ENCODE data around the gene ADGRB2. TPM values are rescaled to one million over a fixed set of nuclear protein-coding genes. Genes with fewer than 3 reads are reported as not detected.

The ADGRB2 gene
- total RNA-seq, 1 donor from 2014 or later, result not detected

GRCh38 chr1:31688233-31688918, 75.8 kb downstream of the ADGRB2 start:
- DNase-seq (ENCODE audit: low spot score) (no peak), ATAC-seq (no peak)

- DNase-seq (ENCODE audit: low spot score) (no peak), ATAC-seq (no peak)
Measured at GRCh38 chr1:31687601-31688000, 76.5 kb downstream of the ADGRB2 start.

GRCh38 chr1:31685795-31686194, 78.3 kb downstream of the ADGRB2 start:
- DNase-seq (ENCODE audit: low spot score), result no peak

GRCh38 chr1:31683997-31684396, 80.1 kb downstream of the ADGRB2 start:
- DNase-seq (ENCODE audit: low spot score) (no peak), ATAC-seq (peak; percentile 62)

More at GRCh38 chr1:31685795-31686194, 78.3 kb downstream of the ADGRB2 start:
- no peak for ATAC-seq

GRCh38 chr1:31681415-31681814, 82.7 kb downstream of the ADGRB2 start:
- DNase-seq (ENCODE audit: low spot score) (no peak), ATAC-seq (no peak)

- no peak for DNase-seq (ENCODE audit: low spot score)
- no peak for ATAC-seq
Measured at GRCh38 chr1:31679676-31680230, 84.4 kb downstream of the ADGRB2 start.

- ATAC-seq, result no peak
- no peak for DNase-seq (ENCODE audit: low spot score)
Measured at GRCh38 chr1:31679091-31679490, 85.0 kb downstream of the ADGRB2 start.

GRCh38 chr1:31678681-31679080, 85.5 kb downstream of the ADGRB2 start:
- no peak for ATAC-seq
- DNase-seq (ENCODE audit: low spot score), result no peak

- ATAC-seq (no peak), DNase-seq (ENCODE audit: low spot score) (no peak)
Measured at GRCh38 chr1:31677949-31678348, 86.2 kb downstream of the ADGRB2 start.

GRCh38 chr1:31677401-31677800, 86.7 kb downstream of the ADGRB2 start:
- no peak for DNase-seq (ENCODE audit: low spot score)
- no peak for ATAC-seq

Other genes with a start within 250 kb of the ADGRB2 start
- 12.0 TPM for gene TINAGL1, start 187.8 kb downstream of the ADGRB2 start, total RNA-seq
- not detected for gene HCRTR1, start 146.7 kb downstream of the ADGRB2 start, total RNA-seq
- gene PEF1, start 119.5 kb downstream of the ADGRB2 start, total RNA-seq, result 24.3 TPM
- 1.9 TPM for gene COL16A1, start 60.3 kb downstream of the ADGRB2 start, total RNA-seq
- 0.08 TPM for gene SPOCD1, start 51.7 kb upstream of the ADGRB2 start, total RNA-seq
- gene PTP4A2, start 174.0 kb upstream of the ADGRB2 start, total RNA-seq, result 66.7 TPM
- gene KHDRBS1, start 249.5 kb upstream of the ADGRB2 start, total RNA-seq, result 24.1 TPM